PC-9 (cell line): ENCODE data around the gene GALNT2. TPM values are rescaled to one million over a fixed set of nuclear protein-coding genes. Genes with fewer than 3 reads are reported as not detected.

Source experiments
- BruUV-seq: library from RNA; stranded (reverse); fragments of 400-500 nt; replicated peaks from 2 replicates; lab custom pipeline; 2021; lab: Mats Ljungman, UMichigan
- CTCF ChIA-PET: fragments of 300-600 bp; sonication (Branson Sonifier 250); formaldehyde crosslinking; loops from one replicate; lab custom pipeline; 2022; ENCODE audit warnings: antibody characterized with exemption; lab: Charles Lee
- POLR2A ChIA-PET: fragments of 300-600 bp; sonication (Branson Sonifier 250); formaldehyde crosslinking; loops from one replicate; lab custom pipeline; 2022; ENCODE audit warnings: antibody characterized with exemption; ENCODE audit not compliant: unreplicated experiment; lab: Charles Lee
- DNase-seq, 2 experiments: peaks; one replicate each; pipeline versions ENCODE4 v3.0.0 to v3.0.0-alpha.2; 2015 to 2022; ENCODE audit warnings: mixed read lengths in 1 of 2
- H2AFZ ChIP-seq: fragments of 200-600 bp; sonication (generic); 2 replicates; pipeline ENCODE4 v1.8.1; 2017; ENCODE audit warnings: antibody characterized with exemption
- H3F3A ChIP-seq: fragments of 200-600 bp; sonication (generic); 2 replicates; pipeline ENCODE4 v1.8.1; 2017; ENCODE audit warnings: antibody characterized with exemption, mild to moderate bottlenecking, low read depth; ENCODE audit not compliant: insufficient read depth
- H3K27ac ChIP-seq: fragments of 200-600 bp; sonication (generic); 2 replicates; pipeline ENCODE4 v1.6.1; 2016; ENCODE audit warnings: mixed run types
- H3K27me3 ChIP-seq: fragments of 200-600 bp; sonication (generic); 2 replicates; pipeline ENCODE4 v1.6.1; 2016; ENCODE audit warnings: low read depth, mixed run types; ENCODE audit not compliant: insufficient read depth
- H3K36me3 ChIP-seq: fragments of 200-600 bp; sonication (generic); 2 replicates; pipeline ENCODE4 v1.6.1; 2016; ENCODE audit warnings: low read depth, mixed run types
- H3K4me1 ChIP-seq: fragments of 200-600 bp; sonication (generic); replicated peaks from 2 replicates; pipeline ENCODE4 v1.6.1; 2016; ENCODE audit warnings: mixed run types; ENCODE audit not compliant: insufficient read depth
- H3K4me2 ChIP-seq: fragments of 200-600 bp; sonication (generic); 2 replicates; pipeline ENCODE4 v1.6.1; 2017; ENCODE audit warnings: mixed run types
- H3K4me3 ChIP-seq: fragments of 200-600 bp; sonication (generic); 2 replicates; pipeline ENCODE4 v1.6.1; 2016; ENCODE audit warnings: mixed run types
- H3K79me2 ChIP-seq: fragments of 200-600 bp; sonication (generic); 2 replicates; pipeline ENCODE4 v1.6.1; 2017; ENCODE audit warnings: low read depth, mixed run types
- H3K9me2 ChIP-seq: fragments of 200-600 bp; sonication (generic); 2 replicates; pipeline ENCODE4 v1.8.1; 2017; ENCODE audit warnings: mild to moderate bottlenecking; ENCODE audit not compliant: insufficient read depth
- H3K9me3 ChIP-seq: fragments of 200-600 bp; sonication (generic); 2 replicates; pipeline ENCODE4 v1.8.1; 2016; ENCODE audit warnings: low read depth; ENCODE audit not compliant: insufficient read depth
- H4K20me1 ChIP-seq: fragments of 200-600 bp; sonication (generic); 2 replicates; pipeline ENCODE4 v1.8.1; 2017; ENCODE audit not compliant: insufficient read depth
- CTCF ChIP-seq: fragments of 200-600 bp; sonication (generic); conservative IDR thresholded peaks from 2 replicates; pipeline ENCODE4 v1.6.1; 2017; ENCODE audit warnings: mixed run types, antibody characterized with exemption, mild to moderate bottlenecking, moderate library complexity
- EZH2 ChIP-seq: fragments of 200-600 bp; sonication (generic); IDR thresholded peaks from 2 replicates; pipeline ENCODE4 v1.8.0; 2017; ENCODE audit warnings: antibody characterized with exemption, low read depth
- intact Hi-C: fragments of 100-400 bp; cut with micrococcal nuclease; formaldehyde crosslinking; loops from one replicate; pipeline ENCODE4 v1.10.0; 2022; ENCODE audit not compliant: unreplicated experiment
- total RNA-seq: library from RNA; stranded (reverse); gene quantifications from 2 replicates; pipeline ENCODE4 v1.2.3, GENCODE V29; 2021

The GALNT2 gene
- total RNA-seq, 1 experiment from 2014 or later, result 121 TPM

GRCh38 chr1:230156068-230156467 is 89.0 kb downstream of the GALNT2 start:
- H3K9me3 ChIP-seq, result no peaks in the 10 kb centered on the region
- H3K4me2 ChIP-seq, result no peak overlapping the region
- H3K9me2 ChIP-seq, result no peaks in the 10 kb centered on the region
- ChIA-PET CTCF (no interaction called here), POLR2A (no interaction called here)
- BruUV-seq, result no TSS peak
- intact Hi-C loops, result no loop called here
- peaks cover 17% of the 10 kb centered on the region for H3K4me1 ChIP-seq
- no peaks in the 10 kb centered on the region for H3K27me3 ChIP-seq
- no peaks in the 10 kb centered on the region for H4K20me1 ChIP-seq
- H2AFZ ChIP-seq, result no peak overlapping the region
- peaks cover 19% of the 10 kb centered on the region; the same call in 1 of the 2 replicates for H3K79me2 ChIP-seq
- TF ChIP-seq CTCF (no peak), EZH2 (no peak)
- no peaks in the 10 kb centered on the region for H3F3A ChIP-seq
- H3K4me3 ChIP-seq, result no peak overlapping the region
- DNase-seq, result no peak
- no peak overlapping the region for H3K27ac ChIP-seq
- H3K36me3 ChIP-seq, result no peaks in the 10 kb centered on the region

- no TSS peak for BruUV-seq
- H3K27ac ChIP-seq, result no peak overlapping the region
- no peak overlapping the region for H2AFZ ChIP-seq
- H3K9me3 ChIP-seq, result no peaks in the 10 kb centered on the region
- peaks cover 17% of the 10 kb centered on the region for H3K4me1 ChIP-seq
- DNase-seq, result no peak
- no peaks in the 10 kb centered on the region for H3F3A ChIP-seq
- H3K4me3 ChIP-seq, result no peak overlapping the region
- peaks cover 22% of the 10 kb centered on the region; the same call in 1 of the 2 replicates for H3K79me2 ChIP-seq
- intact Hi-C loops, result no loop called here
- no peaks in the 10 kb centered on the region for H3K27me3 ChIP-seq
- no peaks in the 10 kb centered on the region for H4K20me1 ChIP-seq
- H3K9me2 ChIP-seq, result no peaks in the 10 kb centered on the region
- ChIA-PET POLR2A (no interaction called here), CTCF (no interaction called here)
- H3K4me2 ChIP-seq, result no peak overlapping the region
- H3K36me3 ChIP-seq, result no peaks in the 10 kb centered on the region
- TF ChIP-seq CTCF (no peak), EZH2 (no peak)
Observed at GRCh38 chr1:230156536-230156935, 89.5 kb downstream of the GALNT2 start.

GRCh38 chr1:230157420-230158390 is 90.7 kb downstream of the GALNT2 start:
- BruUV-seq, result no TSS peak
- Histone ChIP-seq H3K9me3 (no peaks in the 10 kb centered on the region), H3K9me2 (no peaks in the 10 kb centered on the region), H3K4me2 (peak overlapping the region; percentile 52; the same call in 1 of the 2 replicates), H3K36me3 (no peaks in the 10 kb centered on the region), H3K79me2 (peaks cover 22% of the 10 kb centered on the region; the same call in 1 of the 2 replicates), H3F3A (no peaks in the 10 kb centered on the region), H3K27me3 (no peaks in the 10 kb centered on the region), H3K4me1 (peaks cover 17% of the 10 kb centered on the region), H2AFZ (no peak overlapping the region), H3K4me3 (no peak overlapping the region), H3K27ac (no peak overlapping the region), H4K20me1 (no peaks in the 10 kb centered on the region)
- no peak for DNase-seq
- TF ChIP-seq EZH2 (no peak), CTCF (no peak)
- ChIA-PET POLR2A (interaction anchor here (0.5 kb wide), 1 partner anchor 66 kb away, joined by 5 read pairs; no protein-coding TSS in a partner anchor), CTCF (no interaction called here)
- intact Hi-C loops, result no loop called here
